Measurements from ENCODE around the gene RAD51B.

DNA sequence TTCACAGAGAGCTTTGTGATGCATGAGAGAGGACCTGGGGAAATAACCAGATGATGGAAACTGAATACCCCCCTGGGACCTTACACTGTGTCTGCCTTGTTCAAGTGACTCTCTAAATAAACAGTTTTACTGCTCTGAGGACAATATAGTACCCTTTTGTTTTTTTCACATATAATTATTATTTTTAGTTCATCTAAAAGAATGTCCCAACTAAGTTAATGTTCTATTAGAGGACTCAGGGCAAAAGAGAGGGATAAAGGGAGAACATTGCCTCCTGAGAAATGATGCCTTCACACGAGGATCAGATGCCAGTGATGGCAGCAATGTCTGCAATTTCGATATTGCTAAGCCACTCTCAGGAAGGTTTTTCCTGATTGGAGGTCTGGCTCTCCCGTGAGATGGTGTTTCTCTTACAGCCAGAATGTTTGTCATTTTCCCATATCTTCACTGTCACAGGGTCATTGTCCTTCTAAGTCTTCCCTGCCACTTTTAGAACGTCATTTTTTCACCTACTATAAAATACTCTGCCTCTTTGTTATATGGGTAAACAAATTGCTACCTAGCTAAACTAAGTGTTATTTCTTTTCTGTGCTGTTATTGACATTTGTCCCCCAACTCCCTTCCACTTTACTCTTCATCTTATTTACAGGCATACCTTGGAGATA, 201.6 kb downstream of the RAD51B start:
- TF ChIP-seq POLR2A (IDR thresholded peaks at IDR 0.05; ENCODE audit: low read depth, low read length), result no peak
- no peak for TF ChIP-seq POLR2AphosphoS5 (IDR thresholded peaks at IDR 0.05; ENCODE audit: low read depth, low read length)
- no peak for TF ChIP-seq TAF1 (IDR thresholded peaks at IDR 0.05; ENCODE audit: borderline replicate concordance, low read depth, low read length)

Measured in GM12892 (cell line).